Activated CD8-positive, alpha-beta memory T cell treated with anti-CD3 and anti-CD28 coated beads, Interleukin-2, amount 50 U/mL, for 4 hours (primary cell): Measurements from ENCODE around the gene IL20.

Experiments
- DNase-seq: peaks from one replicate; pipeline ENCODE4 v3.0.0-alpha.2; 2020

The IL20 gene

DNA sequence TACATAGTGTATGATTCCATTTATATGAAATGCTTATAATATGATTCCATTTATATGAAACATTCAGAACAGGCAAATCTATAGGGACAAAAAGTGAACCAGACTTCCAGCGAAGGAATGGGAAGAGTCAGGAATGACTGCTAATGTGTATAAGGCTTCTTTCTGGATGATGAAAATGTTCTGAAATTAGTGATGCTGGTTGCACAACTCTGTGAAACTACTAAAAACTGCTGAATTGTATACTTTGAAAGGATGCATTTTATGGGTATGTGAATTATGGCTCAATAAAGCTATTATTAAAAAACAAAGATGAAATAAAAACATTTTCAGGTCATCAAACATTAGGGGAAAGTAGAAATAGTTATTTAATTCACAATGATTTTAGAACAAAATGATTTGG, 17.7 kb downstream of the IL20 start:
- DNase-seq = no peak

DNA sequence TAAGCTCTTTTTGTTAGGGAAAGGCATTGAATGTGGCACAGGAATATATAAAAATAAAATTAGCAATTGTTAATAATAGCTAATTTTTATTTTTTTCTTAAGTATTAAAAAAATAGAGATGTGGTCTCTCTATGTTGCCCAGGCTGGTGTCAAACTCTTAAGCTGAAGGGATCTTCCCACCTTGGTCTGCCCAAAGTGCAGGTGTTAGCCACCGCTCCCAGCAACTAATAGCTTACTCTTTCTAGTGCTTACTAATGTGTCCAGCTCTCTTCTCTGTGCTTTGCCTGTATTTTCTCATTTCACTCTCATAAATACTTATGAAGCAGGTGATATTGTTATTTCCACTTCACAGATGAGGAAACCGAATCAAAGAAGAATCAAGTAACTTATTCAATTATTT, 18.5 kb downstream of the IL20 start:
- DNase-seq = no peak

DNA sequence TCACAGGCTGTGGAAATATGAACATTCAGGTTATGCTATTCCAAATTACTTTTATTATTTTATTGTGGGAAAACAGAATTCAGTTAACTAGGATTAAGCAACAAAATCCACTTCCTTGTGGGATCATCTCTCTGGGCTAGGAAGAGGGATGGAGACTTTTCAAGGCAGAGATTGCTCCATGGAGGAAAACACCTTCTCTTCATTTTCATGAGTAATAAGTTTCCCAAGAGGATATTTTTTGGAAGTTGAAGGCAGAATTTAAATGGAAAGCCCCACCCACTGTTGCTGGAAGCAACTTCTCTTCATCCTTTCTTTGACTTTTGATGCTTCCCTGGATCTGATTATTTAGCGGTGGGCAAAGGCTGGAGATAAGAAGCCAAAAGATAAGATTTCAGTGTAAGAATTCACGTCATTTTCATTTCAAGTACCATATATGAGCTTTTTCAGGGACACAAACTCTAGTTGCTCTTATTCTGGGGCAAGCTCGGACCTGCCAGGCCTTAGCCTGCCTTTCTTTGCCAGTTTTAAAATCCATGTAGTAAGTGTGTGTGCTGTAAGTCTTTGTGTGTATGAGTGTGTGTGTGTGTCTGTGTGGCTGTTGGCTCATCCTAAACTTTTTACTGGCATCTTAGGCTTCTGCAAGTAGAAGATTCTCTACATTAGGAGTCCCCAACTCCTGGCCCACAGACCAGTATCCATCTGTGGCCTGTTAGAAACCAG, 20.1 kb downstream of the IL20 start:
- no peak for DNase-seq

DNA sequence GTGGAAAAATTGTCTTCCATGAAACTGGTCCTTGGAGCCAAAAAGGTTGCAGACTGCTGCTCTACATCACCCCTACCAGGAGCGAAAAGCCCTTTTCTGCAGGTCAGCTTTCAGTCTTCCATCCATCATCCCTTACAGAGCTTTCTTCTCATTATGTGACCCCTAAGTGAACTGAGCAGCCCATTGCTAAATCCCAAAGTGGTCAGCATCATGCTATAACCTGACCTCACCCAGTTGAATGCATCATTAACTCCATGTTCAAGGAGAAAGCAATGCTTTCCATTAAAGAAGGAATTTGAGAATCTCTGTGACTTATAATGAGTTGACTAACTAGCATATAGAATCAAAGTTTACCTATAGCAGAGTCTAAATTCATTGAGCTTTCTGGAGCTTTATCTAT, 21.4 kb downstream of the IL20 start:
- no peak for DNase-seq

DNA sequence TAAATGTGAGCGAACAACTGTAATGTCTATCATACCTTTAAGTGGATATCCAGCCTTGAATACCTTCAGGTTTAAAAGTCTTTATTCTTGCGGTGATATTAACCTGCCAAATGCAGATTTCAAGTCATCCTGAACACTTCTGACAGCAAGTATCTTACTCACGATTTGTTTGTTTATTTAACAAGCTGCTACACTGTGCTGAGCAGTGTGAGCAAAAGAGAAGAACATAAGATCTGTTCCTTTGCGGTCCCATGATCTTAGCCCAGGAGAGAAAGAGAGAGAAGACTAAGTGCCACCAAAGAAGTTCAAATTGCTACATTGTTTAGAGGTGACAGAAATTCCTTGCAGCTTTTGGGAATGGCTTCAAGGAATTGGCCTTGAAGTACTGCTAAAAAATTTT, 22.3 kb downstream of the IL20 start:
- DNase-seq = no peak

DNA sequence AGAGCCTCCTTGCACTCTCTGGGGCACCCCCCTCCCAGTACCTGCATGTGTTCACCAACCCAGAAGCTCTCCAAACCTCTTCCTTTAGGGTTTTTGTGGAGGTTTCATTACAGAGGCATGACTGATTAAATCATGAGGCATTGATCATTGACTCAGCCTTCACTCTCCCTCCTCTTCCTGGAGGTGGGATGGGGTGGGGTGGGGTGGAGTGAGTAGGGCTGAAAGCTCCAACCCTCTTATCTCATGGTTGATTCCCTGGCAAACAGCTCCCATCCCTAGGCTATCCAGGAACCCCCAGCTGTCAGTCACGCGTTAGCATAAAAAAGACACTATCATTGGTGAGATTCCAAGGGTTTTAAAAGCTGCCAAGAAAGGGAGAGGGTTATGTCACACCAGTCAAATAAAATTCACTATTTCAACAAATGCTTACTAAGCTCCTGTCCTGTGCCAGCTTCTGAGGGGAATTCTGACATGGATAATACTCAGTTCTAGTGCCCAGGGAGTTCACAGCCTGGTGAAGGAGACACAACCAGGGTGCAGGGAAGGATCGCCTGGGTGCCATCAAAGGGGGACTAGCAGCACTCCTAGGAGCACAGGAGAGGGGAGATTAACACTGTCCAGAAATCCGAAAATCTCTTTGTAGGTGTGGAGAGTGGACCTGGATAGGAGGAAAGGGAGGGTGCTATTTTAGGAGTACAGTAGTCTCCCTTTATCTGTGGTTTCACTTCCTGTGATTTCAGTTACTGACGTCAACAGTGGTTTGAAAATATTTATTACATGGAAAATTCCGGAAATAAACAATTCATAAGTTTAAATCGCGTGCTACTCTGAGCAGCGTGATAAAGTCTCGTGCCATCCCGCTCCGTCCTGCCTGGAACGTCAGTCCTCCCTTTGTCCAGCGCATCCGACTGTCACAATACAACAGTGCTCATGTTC, 25.0 kb downstream of the IL20 start:
- no peak for DNase-seq

DNA sequence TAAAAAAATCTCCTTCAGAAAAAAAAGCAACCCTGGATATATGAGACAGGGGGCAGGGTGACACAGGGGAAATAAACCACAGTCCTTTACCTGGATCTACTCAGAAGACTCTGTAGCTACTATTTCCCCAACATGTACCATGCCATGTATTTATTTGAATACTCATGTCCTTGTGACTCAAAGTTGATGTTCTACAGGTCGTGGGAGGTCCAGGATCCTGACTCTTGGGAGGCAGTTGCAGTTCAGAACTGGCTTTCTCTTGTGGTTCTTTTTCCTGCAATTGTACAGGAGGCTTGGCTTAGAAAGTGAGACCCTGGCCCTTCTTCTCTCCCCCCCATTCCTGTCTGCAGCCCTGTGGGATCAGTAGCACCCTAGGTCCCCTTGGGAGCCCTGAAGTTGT, 26.0 kb downstream of the IL20 start:
- no peak for DNase-seq

DNA sequence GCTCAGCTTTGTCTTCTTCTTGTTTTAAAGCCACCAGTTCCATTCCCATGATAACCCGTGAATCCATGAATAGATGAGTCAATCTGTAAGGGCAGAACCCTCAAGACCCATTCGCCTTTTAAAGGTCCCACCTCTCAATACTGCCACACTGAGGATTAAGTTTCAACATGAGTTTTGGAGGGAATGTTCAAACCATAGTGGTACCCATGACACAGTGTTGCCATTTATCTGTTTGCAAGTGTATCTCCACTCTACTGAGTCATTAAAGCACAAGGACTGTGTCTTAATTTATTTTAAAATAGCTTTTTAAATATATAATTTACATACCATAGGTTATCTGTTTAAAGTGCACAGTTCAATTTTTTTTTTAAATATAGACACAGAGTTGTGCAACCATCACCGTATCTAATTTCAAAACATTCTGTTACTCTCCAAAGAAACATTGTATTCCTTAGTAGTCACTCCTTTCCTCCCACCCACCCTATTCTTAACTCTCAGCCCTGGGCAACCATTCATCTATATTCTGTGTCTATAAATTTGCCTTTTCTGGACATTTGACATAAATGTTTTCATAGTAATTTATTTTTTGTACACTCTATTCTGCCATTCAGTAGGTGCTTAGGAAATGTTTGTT, 27.0 kb downstream of the IL20 start:
- DNase-seq = no peak

DNA sequence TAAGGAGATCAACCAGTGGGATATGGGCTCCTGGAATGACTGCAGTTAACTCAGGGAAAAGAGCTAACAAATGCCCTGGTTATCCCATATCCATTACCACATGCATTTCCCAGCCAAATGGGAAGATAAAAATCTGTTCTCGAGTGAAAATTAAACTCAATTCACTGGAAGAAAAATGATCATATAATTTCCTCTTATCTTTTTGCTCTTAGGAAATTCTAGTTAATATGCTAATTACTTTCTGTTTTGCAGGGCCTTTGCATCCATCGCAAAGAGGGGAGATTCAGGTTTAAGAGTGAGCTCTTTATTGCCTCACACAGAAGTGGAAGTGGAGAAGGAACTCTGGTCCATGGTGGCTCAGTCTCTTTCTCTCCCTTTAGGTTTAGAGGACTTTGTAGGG, 28.0 kb downstream of the IL20 start:
- no peak for DNase-seq

DNA sequence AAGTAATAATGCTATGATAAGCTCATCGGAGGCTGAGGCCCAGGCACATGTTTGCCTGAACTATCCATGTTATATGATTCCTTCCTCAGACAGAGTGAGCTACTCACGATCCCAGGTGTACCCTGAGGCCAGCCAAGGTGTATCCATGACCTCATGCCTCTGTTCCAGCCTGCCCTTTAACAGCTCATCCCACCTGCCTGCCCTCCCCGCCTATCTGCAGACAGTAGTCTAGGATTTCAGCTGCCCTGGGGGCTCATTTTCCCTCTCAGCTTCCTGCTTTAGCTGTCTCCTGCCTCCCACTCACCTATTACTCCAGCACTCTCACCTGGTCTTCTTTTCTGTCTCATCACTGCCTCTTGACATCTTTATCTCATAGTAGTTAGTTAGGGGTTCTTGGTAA, 29.9 kb downstream of the IL20 start:
- DNase-seq = no peak

DNA sequence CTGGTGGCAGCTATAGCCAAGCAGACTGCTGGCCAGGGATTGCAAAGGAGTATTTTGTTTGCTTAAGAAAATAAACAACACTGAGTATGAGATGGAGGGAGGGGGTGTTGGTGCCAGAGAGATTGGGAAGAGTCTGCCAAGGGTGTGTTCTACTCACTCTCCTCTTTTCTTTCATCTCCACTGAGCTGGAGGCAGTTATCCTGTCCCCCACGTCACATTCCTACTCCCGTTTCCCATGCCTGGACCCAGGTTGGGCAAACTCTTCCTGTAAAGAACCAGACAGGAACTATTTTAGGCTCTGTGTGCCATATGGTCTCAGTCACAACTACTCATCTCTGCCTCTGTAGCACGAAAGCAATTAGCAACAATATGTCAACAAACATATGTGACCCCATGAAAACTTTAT, 30.4 kb downstream of the IL20 start:
- no peak for DNase-seq

DNA sequence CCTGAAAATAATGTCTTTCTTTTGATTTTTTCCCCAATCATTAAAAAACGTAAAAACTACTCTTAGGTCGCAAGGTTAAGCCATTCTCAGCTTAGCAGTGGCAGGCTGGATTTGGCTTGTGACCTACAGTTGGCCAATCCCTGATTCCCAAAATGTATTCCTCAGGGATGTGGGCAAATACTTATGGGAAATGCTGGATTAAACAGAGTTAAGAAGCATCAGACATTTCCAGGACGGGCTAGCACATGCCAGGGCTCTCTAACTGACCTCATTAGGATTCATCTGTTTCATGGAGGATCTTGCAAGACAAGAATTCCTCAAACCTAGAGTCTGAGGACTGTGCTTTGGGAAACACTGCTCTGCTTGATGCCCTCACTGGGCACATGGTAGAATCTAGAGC, 30.8 kb downstream of the IL20 start:
- no peak for DNase-seq

DNA sequence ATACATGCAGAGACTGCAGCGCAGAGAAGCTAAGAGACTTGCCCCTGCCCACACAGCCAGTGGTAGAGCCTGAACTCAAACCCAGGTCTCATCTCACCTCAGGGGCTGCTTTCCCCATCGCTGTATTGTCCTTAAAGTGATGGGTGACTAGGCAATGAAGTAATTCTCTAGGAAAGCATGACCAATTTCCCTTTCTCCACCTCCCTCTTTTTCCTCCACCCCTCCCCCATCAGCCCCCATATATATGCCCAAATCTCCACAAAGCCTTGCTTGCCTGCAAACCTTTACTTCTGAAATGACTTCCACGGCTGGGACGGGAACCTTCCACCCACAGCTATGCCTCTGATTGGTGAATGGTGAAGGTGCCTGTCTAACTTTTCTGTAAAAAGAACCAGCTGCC, 31.8 kb downstream of the IL20 start, which contains the start of gene IL24:
Gene IL24, plus strand, starts transcription at position 269 of the 400 bp plus-strand sequence. CDS start 390 bp downstream, outside the sequence.
- DNase-seq = no peak

DNA sequence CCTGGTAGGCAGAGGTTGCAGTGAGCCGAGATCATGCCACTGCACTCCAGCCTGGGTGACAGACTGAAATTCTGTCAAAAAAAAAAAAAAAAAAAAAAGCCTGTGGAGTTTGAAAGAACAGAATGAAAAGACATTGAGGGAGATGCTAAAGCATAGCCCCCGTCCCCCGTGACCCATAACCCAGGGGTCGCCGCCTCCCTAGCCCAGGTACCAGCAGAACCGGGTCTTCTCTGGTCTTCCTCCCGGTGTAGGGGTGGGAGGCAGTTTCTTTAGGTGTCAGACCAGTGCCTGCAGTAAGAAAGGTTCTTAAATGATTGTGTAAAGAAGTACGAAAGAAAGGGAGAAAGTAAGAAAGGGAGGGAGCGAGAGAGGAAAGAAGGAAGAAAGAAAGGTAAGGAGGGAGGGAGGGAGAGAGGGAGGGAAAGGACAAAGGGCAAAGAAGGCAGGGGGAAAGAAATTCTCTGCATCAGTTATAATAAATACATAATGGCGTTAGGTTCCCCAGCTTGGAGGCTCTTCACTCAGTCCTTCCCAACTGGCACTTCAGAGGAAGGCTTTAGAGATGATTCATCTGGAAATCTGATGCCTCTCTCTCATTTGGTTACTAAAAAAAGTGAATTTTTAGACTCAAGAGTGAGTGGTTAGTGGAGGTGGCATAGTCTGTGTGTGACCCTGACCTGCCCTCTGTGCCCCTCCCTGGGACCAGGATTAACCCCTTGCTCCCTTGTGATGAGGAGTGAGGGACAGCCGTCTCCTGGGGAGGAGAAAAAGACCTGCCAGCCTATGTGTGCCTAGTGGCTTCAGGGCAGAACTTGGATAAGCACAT, 32.9 kb downstream of the IL20 start:
- no peak for DNase-seq

DNA sequence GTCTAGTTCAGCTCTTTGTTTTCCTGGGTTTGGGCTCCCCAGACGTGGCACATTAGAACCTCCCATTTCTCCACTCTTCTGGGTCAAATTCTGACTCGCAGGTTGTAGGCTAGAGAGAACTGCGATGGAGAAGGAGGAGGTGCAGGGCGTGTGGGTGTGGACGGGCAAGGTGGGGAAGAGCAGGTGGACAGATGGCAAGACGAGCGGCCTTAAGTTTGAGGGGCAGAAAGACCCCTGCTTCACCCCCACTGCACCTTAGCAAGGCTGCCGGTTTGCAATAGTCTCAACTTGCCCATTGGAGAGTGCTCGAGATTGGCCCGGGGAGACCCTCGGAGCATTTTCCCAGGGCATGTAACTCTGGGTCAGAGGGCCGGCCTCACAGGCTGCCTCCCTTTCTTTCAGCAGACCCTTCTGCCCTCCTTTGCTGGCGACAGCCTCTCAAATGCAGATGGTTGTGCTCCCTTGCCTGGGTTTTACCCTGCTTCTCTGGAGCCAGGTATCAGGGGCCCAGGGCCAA, 33.5 kb downstream of the IL20 start:
- DNase-seq = no peak

DNA sequence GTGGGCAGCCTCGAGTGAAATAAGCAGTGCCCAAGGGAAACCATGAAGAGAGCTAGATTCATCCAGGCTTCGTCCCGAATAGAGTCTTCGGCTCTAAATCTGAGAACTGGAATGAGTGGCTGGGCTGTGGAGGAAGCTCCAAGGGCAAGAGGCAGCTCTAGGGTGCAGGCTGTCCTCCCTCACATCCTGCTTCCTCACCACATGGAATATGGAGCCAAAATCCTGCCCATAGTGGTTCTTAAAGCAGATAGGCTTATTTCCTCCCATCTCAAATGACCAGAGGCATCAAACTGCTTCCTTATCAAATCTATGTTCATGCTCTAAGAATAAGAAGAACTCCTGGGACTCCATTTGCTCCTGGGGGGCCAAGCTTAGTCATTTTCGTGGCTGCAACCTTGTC, 34.3 kb downstream of the IL20 start:
- no peak for DNase-seq

DNA sequence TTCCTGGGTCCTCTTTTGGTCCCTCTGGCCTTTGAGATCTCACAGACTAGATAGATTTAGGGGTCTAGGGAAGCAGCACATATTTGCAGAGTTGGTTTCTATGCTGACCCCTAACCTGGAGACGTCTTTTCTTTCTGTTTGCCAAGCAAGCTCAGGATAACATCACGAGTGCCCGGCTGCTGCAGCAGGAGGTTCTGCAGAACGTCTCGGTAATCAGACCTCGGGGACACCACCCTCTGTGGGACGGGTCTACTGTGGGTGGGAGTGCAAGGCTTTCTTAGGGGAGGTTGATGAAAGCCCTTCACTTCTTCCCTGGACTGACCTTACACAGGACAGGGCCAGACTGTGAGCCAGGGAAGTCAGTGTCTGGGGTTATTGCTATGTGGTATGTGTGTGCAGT, 34.7 kb downstream of the IL20 start:
- DNase-seq = no peak

DNA sequence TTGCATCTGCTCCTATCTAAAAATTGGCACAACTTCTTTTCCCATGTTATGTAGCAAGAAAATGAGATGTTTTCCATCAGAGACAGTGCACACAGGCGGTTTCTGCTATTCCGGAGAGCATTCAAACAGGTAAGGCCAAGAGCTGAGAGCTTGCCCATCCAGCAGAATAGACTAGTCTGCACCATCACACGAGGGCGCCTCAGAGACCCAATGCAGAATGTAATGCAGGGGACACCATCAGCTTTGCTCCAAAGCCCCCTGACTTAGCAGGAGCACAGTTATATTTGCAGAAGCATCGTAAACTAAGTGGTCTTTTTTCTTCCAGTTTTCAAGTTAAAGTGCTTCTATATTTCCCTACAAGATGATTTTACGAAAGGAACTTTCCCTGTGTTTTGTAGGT, 36.5 kb downstream of the IL20 start:
- no peak for DNase-seq

DNA sequence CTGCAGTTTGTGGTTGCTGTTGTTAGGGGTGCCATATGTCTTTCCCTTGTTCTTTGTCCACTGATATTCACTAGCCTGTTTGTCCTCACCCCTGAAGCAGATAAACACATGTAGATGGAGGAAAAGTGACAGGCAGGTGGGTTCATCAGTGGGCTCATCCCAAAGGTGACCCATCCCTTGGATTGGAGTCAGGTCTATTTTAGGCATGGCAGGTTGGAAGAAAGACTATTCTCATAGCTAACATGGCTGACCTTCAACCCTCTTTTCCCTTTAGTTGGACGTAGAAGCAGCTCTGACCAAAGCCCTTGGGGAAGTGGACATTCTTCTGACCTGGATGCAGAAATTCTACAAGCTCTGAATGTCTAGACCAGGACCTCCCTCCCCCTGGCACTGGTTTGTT, 37.3 kb downstream of the IL20 start:
- DNase-seq = no peak

DNA sequence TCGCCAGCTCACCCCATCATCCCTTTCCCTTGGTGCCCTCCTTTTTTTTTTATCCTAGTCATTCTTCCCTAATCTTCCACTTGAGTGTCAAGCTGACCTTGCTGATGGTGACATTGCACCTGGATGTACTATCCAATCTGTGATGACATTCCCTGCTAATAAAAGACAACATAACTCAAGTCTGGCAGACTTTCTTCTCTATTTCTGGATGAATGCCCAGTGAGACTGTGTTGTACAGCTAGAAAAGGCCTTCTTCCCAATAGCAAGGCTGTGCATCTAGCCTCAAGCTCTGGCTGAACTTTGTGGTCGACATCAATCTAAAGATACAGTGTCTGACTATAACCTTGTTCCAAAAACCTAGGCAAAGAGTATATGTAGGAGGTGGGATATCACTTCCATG, 38.3 kb downstream of the IL20 start:
- no peak for DNase-seq

DNA sequence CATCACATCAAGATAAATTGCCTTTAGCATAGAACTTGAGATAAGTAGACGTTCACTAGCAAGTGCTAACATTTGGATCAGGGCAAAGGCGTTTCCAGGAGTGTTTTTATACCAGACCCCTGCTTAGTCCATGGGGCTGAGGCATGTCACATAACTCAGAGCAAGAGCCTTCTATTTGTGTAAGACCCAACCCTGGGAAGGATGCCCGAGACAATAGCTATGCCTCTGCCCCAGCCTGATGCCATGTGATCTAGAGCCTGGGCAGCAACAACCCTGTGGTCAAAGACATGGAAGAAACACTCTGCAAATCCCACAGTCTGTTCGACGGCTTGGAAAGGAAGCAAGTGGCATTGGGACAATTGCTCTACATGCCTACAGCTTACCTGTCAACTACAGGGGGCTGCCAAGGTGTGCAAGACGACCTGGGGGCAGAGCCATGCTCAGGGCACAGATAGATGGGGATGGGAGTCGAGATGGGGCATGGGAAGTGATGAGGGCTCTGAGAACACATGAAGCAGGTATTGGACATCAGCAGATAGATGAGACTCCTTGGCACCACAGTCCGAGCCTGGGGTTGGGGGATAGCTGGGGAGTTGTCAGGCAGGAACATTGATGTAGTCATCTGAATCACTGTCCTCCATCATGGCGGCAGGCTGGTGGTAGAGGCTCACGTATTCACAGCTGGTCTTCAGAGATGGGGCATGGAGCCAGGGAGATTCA, 39.2 kb downstream of the IL20 start:
- DNase-seq = no peak
